MM.1S (cell line): ENCODE results near the gene TMX4.

Experiments used
- CTCF ChIP-seq: fragments of 300-600 bp; sonication (generic); IDR thresholded peaks from 2 replicates; pipeline ENCODE4 v1.5.1; 2016; ENCODE audit warnings: antibody characterized with exemption, low read length, mixed read lengths
- EZH2 ChIP-seq: fragments of 300-600 bp; sonication (generic); optimal IDR thresholded peaks from 2 replicates; pipeline ENCODE3; 2017; ENCODE audit warnings: low read depth, mild to moderate bottlenecking, antibody characterized with exemption, low read length, mixed read lengths

DNA sequence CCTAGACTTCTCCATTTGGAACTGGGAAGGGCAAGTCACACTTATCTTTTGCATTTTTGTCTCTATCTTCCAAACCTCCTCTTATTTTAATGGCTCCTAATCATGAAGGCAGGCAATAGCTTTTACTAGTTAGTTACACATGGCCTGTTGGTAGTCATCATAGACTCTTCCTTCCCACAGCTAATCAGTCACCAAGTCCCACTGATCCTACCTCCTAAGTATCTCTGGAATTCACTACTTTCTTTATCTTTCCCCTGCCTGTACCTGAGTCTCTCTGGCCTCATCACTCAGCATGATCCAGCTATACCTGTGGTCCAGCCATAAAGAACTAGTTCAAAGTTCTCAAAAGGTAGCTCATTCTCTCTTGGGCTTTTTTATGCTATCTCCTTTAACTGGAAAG, 18.8 kb downstream of the TMX4 start:
- TF ChIP-seq CTCF: no peak
- TF ChIP-seq EZH2: no peak
